D721Med (cell line): ENCODE data around the gene CHMP4A.

Source experiments
- DNase-seq: peaks from one replicate; pipeline ENCODE4 v3.0.0; 2011; ENCODE audit warnings: low spot score; ENCODE audit not compliant: insufficient read length
- FAIRE-seq: peaks from 2 replicates; lab custom pipeline; 2011; peaks lifted over from hg19 to GRCh38; lab: Jason Lieb, UNC
- CTCF ChIP-seq: IDR thresholded peaks from 2 replicates; pipeline ENCODE4 v1.5.1; 2012; ENCODE audit warnings: mild to moderate bottlenecking, control low read depth; ENCODE audit not compliant: insufficient read depth; ENCODE audit errors: missing control alignments

The CHMP4A gene

GRCh38 chr14:24258548-24259265, 45.4 kb upstream of the CHMP4A start:
- no peak for TF ChIP-seq CTCF
- FAIRE-seq (no peak), DNase-seq (no peak)

GRCh38 chr14:24258119-24258518, 44.8 kb upstream of the CHMP4A start:
- FAIRE-seq (no peak), DNase-seq (no peak)
- no peak for TF ChIP-seq CTCF

GRCh38 chr14:24256960-24257359, 43.7 kb upstream of the CHMP4A start:
- DNase-seq (no peak), FAIRE-seq (no peak)
- TF ChIP-seq CTCF = no peak

- FAIRE-seq = no peak
Measured at GRCh38 chr14:24255931-24256711, 42.8 kb upstream of the CHMP4A start.

GRCh38 chr14:24255438-24255837, 42.1 kb upstream of the CHMP4A start:
- TF ChIP-seq CTCF = no peak
- DNase-seq (no peak), FAIRE-seq (no peak)

More at GRCh38 chr14:24255931-24256711, 42.8 kb upstream of the CHMP4A start:
- DNase-seq = no peak
- no peak for TF ChIP-seq CTCF

GRCh38 chr14:24254630-24255392, 41.5 kb upstream of the CHMP4A start:
- DNase-seq (no peak), FAIRE-seq (no peak)
- no peak for TF ChIP-seq CTCF
